Thyroid gland (tissue), 4 donors: Measurements from ENCODE around the gene AKR1C1. TPM values are rescaled to one million over a fixed set of nuclear protein-coding genes. Genes with fewer than 3 reads are reported as not detected.
"Not testable (repeated sequence)": the region's sequence is repeated elsewhere in the genome, so short reads cannot be mapped to it uniquely, and the experiment has no call there.

Source experiments
- DNase-seq, 2 donors: peaks; one replicate each; pipeline ENCODE4 v3.0.0-alpha.2; 2019
- H3K27ac ChIP-seq, 3 donors: fragments of 200-600 bp; sonication (generic); 1 replicate in 2 of 3; 2 replicates in 1 of 3; pipeline ENCODE4 v1.5.1; 2016 to 2019; ENCODE audit warnings: mild to moderate bottlenecking in 1 of 3, moderate library complexity in 1 of 3
- H3K27me3 ChIP-seq: fragments of 200-600 bp; sonication (generic); one replicate; pipeline ENCODE4 v1.5.1; 2019
- H3K36me3 ChIP-seq, 2 donors: fragments of 200-600 bp; sonication (generic); one replicate each; pipeline ENCODE4 v1.5.1; 2016 to 2019
- H3K4me1 ChIP-seq, 2 donors: fragments of 200-600 bp; sonication (generic); one replicate each; pipeline ENCODE4 v1.5.1; 2017 to 2019
- H3K4me3 ChIP-seq, 3 donors: fragments of 200-600 bp; sonication (generic); replicated peaks in 1 of 3; 1 replicate in 2 of 3; 2 replicates in 1 of 3; pipeline ENCODE4 v1.5.1; 2016; ENCODE audit warnings: mild to moderate bottlenecking in 1 of 3
- H3K9me3 ChIP-seq: fragments of 200-600 bp; sonication (generic); one replicate; pipeline ENCODE4 v1.5.1; 2017
- POLR2A ChIP-seq, 2 donors: fragments of 450-650 bp; IDR thresholded peaks; one replicate each; pipeline ENCODE4 v1.6.1; 2017; ENCODE audit warnings: antibody characterized with exemption in 2 of 2, mild to moderate bottlenecking in 2 of 2, moderate library complexity in 1 of 2
- WGBS, 2 donors: methylation state at CpG; one replicate each; pipeline ENCODE4 v1.1.5; 2017; 5-methylcytosine and 5-hydroxymethylcytosine counted together
- intact Hi-C: fragments of 100-400 bp; cut with DNase I; formaldehyde crosslinking; loops from one replicate; pipeline ENCODE4 v1.15.1; 2023
- total RNA-seq, 4 donors: library from RNA; depleted of rRNA; stranded (reverse); fragments of >200 nt; gene quantifications; one replicate each; pipeline ENCODE4 v1.2.3, GENCODE V29; 2016
- TF ChIP-seq, protein P1 (sequence below), 6 experiments: fragments of 200-600 bp in 3 of 6; fragments of 450-650 bp in 3 of 6; sonication (generic) in 3 of 6; IDR thresholded peaks; one replicate each; pipeline ENCODE4 v1.5.1; 2016 to 2019; ENCODE audit warnings: antibody characterized with exemption in 6 of 6, mild to moderate bottlenecking in 2 of 6, inconsistent platforms in 1 of 6, moderate library complexity in 1 of 6

Gene AKR1C1
- 100 to 1,000 TPM in 3 of 4 donors, 10 to 100 TPM in 1; 73.8 to 132 (median 121) TPM for total RNA-seq

DNA sequence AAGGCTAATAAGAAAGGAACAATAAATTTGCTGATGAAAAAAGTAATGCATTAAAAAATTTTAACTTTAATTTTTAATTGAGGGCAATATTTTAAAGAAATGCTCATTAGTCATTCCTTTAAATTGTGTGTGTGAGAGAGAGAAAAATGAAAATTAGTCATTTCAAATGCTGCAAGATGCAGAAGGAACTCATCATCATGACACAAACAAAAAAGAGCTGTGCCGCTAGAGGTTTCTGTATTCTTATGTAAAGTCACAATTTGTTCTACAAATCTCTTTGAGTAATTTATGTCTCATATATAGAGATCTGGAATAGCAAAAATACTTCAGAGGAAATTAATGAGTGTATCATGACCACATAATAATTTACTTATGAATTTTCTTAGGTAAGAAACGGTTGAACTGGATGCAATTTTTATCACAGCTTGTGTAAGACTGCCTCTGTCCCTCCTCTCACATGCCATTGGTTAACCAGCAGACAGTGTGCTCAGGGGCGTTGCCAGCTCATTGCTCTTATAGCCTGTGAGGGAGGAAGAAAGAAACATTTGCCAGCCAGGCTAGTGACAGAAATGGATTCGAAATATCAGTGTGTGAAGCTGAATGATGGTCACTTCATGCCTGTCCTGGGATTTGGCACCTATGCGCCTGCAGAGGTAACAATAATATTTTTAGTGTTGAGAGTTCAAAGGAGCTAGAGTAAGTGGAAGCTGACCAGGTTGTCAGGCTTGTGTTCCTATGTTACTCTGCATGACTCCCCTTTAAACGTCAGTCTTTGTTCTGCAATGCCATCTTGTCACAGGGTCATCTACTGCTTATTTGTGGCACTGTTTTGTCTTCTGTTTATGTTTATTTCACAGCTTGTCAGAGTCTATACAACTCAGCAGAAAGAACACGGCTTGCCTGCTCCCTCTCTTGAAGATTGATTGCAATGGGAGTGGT lies at the start of gene AKR1C1:
Gene AKR1C1, plus strand, starts transcription at position 540 of the 939 bp plus-strand sequence. Its CDS starts 30 bp downstream, at position 570.
- WGBS, 2 donors: 43 to 46% methylated on average over 6 to 7 of the region's 7 CpGs
- peak within 1 kb of the TSS in 2 of 3 donors; percentile 17 to 33 for H3K27ac ChIP-seq
- H3K36me3 ChIP-seq, DNase-seq, intact Hi-C loops, H3K27me3 ChIP-seq, H3K4me1 ChIP-seq, H3K9me3 ChIP-seq: not testable (repeated sequence)
- peak in 1 of 2 donors; percentile 71 for TF ChIP-seq POLR2A (IDR thresholded peaks at IDR 0.05)
- H3K4me3 ChIP-seq: peak within 1 kb of the TSS in 2 of 3 donors; percentile 23 to 44

DNA sequence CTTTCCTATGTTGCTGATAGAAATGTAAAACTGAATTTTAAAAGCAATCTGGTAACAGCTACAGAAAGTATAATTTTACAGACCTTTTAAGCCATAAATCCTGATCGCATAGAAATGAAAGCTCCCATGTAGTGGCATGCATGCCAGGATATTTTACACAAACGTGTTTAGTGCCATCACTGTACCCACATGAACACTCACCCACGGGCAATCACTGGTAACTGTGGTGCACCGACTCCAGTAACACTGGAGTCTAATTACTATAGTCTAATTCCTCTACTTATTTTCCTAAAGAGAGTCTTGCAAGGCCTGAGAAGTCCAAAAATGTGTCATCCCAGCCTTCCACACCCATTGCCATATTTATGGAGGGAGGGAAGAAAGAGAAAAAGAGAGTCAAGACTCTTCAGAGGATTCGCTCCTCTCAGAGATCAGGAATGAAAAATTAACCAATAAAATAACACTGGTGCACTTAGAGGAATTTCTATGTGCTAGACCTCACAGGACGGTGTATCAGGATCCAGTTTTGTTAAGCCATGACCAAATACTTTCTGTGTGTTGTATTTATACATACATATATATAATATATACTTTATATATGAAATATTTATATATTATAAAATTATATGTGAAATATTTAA lies 48.9 kb upstream of the AKR1C1 start:
- H3K4me3 ChIP-seq: no peak overlapping the region
- no peaks in the 10 kb centered on the region for H3K27me3 ChIP-seq
- 91 to 93% methylated on average over 6 of the region's 6 CpGs for WGBS, 2 donors
- no peaks in the 10 kb centered on the region for H3K4me1 ChIP-seq
- no peak for TF ChIP-seq POLR2A (IDR thresholded peaks at IDR 0.05)
- TF ChIP-seq, protein P1, sequence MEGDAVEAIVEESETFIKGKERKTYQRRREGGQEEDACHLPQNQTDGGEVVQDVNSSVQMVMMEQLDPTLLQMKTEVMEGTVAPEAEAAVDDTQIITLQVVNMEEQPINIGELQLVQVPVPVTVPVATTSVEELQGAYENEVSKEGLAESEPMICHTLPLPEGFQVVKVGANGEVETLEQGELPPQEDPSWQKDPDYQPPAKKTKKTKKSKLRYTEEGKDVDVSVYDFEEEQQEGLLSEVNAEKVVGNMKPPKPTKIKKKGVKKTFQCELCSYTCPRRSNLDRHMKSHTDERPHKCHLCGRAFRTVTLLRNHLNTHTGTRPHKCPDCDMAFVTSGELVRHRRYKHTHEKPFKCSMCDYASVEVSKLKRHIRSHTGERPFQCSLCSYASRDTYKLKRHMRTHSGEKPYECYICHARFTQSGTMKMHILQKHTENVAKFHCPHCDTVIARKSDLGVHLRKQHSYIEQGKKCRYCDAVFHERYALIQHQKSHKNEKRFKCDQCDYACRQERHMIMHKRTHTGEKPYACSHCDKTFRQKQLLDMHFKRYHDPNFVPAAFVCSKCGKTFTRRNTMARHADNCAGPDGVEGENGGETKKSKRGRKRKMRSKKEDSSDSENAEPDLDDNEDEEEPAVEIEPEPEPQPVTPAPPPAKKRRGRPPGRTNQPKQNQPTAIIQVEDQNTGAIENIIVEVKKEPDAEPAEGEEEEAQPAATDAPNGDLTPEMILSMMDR (IDR thresholded peaks at IDR 0.05): no peak
- no peaks in the 10 kb centered on the region for H3K36me3 ChIP-seq
- intact Hi-C loops: no loop called here
- DNase-seq: no peak
- no peak overlapping the region for H3K27ac ChIP-seq
- H3K9me3 ChIP-seq: no peaks in the 10 kb centered on the region

DNA sequence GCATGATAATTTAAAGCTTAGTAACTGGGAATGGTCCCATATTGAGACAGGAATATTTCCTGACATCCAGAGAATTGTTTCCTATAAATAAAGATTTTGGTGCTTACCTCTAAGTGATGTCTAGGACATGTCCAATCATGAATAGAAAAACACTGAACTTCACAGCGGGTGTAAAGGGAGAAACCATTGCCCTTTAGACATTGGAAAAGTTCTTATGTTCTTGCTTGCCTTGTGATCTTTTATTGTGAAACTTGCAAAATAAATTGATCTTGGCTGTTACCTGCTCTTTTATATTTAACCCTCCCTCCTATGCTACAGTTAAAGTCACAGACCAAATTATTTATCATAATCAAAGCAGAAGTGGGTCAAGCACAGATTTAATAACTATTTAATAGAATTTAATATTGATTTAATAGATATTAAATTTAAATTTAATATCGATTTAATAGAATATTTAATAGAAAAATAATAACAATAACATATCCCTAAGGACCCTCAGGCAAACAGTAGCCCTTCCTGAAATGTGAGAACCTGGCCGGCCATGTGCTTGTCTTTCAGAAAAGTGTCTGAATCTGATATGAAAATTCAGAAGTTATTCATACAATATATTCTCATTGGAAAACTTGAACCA lies 47.0 kb upstream of the AKR1C1 start:
- no peak overlapping the region for H3K4me3 ChIP-seq
- no peaks in the 10 kb centered on the region for H3K36me3 ChIP-seq
- H3K27ac ChIP-seq: no peak overlapping the region
- TF ChIP-seq, protein P1 (IDR thresholded peaks at IDR 0.05): no peak
- TF ChIP-seq POLR2A (IDR thresholded peaks at IDR 0.05): no peak
- no peaks in the 10 kb centered on the region for H3K27me3 ChIP-seq
- no peak for DNase-seq
- no peaks in the 10 kb centered on the region for H3K9me3 ChIP-seq
- intact Hi-C loops: no loop called here
- no peaks in the 10 kb centered on the region for H3K4me1 ChIP-seq
- 93 to 97% methylated on average over 3 of the region's 3 CpGs for WGBS, 2 donors

DNA sequence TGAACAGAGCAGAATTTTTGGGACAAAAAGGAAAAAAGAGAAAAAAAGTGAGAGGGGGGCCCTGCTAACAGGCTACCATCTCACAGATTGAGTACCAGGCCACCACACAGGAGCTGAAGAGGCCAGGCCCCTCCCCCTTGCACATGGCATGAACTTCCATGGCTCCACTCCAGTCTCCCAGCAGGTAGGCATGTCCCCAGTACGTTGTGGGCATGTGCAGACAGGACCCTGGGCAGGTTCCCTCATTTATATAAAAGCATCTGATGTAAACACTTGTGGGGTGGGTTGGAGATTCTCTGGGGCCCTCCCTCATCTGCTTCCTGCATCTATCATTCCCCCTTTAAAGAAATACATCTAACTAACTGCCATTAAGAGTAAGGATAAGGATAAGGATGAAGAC lies 45.0 kb upstream of the AKR1C1 start:
- no peaks in the 10 kb centered on the region for H3K27me3 ChIP-seq
- WGBS, 2 donors: 77 to 91% methylated on average over 1 of the region's 1 CpG
- H3K4me1 ChIP-seq: no peaks in the 10 kb centered on the region
- H3K27ac ChIP-seq: no peak overlapping the region
- H3K9me3 ChIP-seq: no peaks in the 10 kb centered on the region
- no peak overlapping the region for H3K4me3 ChIP-seq
- intact Hi-C loops: no loop called here
- no peaks in the 10 kb centered on the region for H3K36me3 ChIP-seq
- no peak for DNase-seq
- TF ChIP-seq POLR2A (IDR thresholded peaks at IDR 0.05): no peak
- TF ChIP-seq, protein P1 (IDR thresholded peaks at IDR 0.05): no peak

DNA sequence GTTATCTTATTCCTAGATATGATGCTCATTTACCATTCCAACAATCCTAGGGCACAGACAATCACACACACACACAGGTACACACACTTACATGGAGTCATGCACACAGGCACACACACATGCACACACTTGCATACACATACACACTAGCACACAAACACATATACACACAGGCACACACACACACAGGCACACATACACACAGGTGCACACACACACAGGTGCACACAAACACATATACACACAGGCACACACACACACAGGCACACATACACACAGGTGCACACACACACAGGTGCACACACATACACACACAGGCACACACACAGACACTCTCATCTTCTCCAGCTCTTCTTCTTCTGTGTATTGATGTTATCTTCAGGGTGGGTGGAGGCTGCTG lies 38.7 kb upstream of the AKR1C1 start:
- intact Hi-C loops, H3K27me3 ChIP-seq, H3K4me3 ChIP-seq, H3K27ac ChIP-seq, H3K36me3 ChIP-seq, H3K9me3 ChIP-seq, H3K4me1 ChIP-seq, DNase-seq: not testable (repeated sequence)
